Stimulated activated naive B cell treated with anti-CD40 and anti-IgM and Interleukin-4, amounts not matched to agents 10 μg/mL and 1 μg/mL and 100 μg/mL, for 72 hours (primary cell): ENCODE data around the gene ZDHHC18.
"Not testable (repeated sequence)": the region's sequence is repeated elsewhere in the genome, so short reads cannot be mapped to it uniquely, and the experiment has no call there.

Source experiments
- ATAC-seq, 2 donors: fragments of 150-1000 bp; cut with Tn5 transposase; replicated peaks; 2 replicates each; pipeline ENCODE4 v1.10.0; 2021; ENCODE audit warnings: moderate library complexity in 1 of 2
- DNase-seq: peaks from one replicate; pipeline ENCODE4 v3.0.0; 2021
- H3K27ac Mint-ChIP-seq: one replicate; pipeline ENCODE4 v1.8.0; 2022; ENCODE audit warnings: mild to moderate bottlenecking, mixed read lengths
- H3K27me3 Mint-ChIP-seq, 2 donors: one replicate each; pipeline ENCODE4 v1.8.0; 2022; ENCODE audit warnings: mixed read lengths in 2 of 2
- H3K36me3 Mint-ChIP-seq, 2 donors: one replicate each; pipeline ENCODE4 v1.8.0; 2022; ENCODE audit warnings: mixed read lengths in 2 of 2, mild to moderate bottlenecking in 1 of 2
- H3K4me1 Mint-ChIP-seq, 2 donors: one replicate each; pipeline ENCODE4 v1.8.0; 2022; ENCODE audit warnings: mixed read lengths in 2 of 2, mild to moderate bottlenecking in 1 of 2
- H3K4me3 Mint-ChIP-seq, 2 donors: one replicate each; pipeline ENCODE4 v1.8.0; 2022; ENCODE audit warnings: mild to moderate bottlenecking in 2 of 2, mixed read lengths in 2 of 2, moderate library complexity in 1 of 2
- H3K9me3 Mint-ChIP-seq, 2 donors: one replicate each; pipeline ENCODE4 v1.8.0; 2022; ENCODE audit warnings: mixed read lengths in 2 of 2, mild to moderate bottlenecking in 1 of 2

The ZDHHC18 gene

GRCh38 chr1:26832249-26832960 lies 5.9 kb downstream of the ZDHHC18 start:
- no peaks in the 10 kb centered on the region for H3K27me3 Mint-ChIP-seq
- H3K4me1 Mint-ChIP-seq: peaks cover 53 to 67% of the 10 kb centered on the region in 2 donors
- H3K27ac Mint-ChIP-seq: peak overlapping the region; percentile 56
- DNase-seq (no peak), ATAC-seq (no peak)
- no peaks in the 10 kb centered on the region for H3K9me3 Mint-ChIP-seq
- peaks cover 58 to 68% of the 10 kb centered on the region in 2 donors for H3K36me3 Mint-ChIP-seq
- no peak overlapping the region for H3K4me3 Mint-ChIP-seq

- Mint-ChIP-seq H3K9me3 (no peaks in the 10 kb centered on the region), H3K4me1 (peaks cover 49 to 56% of the 10 kb centered on the region in 2 donors), H3K36me3 (peaks cover 65 to 68% of the 10 kb centered on the region in 2 donors), H3K4me3 (peak overlapping the region; percentile 68 to 70), H3K27ac (peak overlapping the region; percentile 97), H3K27me3 (no peaks in the 10 kb centered on the region)
- ATAC-seq (peak; percentile 91 to 94), DNase-seq (peak; percentile 76)
Observed at GRCh38 chr1:26833432-26834405, 7.2 kb downstream of the ZDHHC18 start.

- ATAC-seq, H3K27ac Mint-ChIP-seq, H3K4me3 Mint-ChIP-seq, H3K27me3 Mint-ChIP-seq, H3K9me3 Mint-ChIP-seq, DNase-seq: not testable (repeated sequence)
- H3K36me3 Mint-ChIP-seq: peaks cover 53 to 61% of the 10 kb centered on the region in 2 donors
- H3K4me1 Mint-ChIP-seq: peaks cover 28 to 34% of the 10 kb centered on the region in 2 donors
Observed at GRCh38 chr1:26837665-26838064, 11.2 kb downstream of the ZDHHC18 start.

- DNase-seq (peak; percentile 66), ATAC-seq (peak; percentile 97 to 99)
- Mint-ChIP-seq H3K27ac (peak overlapping the region; percentile 84), H3K27me3 (no peaks in the 10 kb centered on the region), H3K36me3 (peaks cover 51% of the 10 kb centered on the region in 2 donors), H3K4me1 (peaks cover 21 to 24% of the 10 kb centered on the region in 2 donors), H3K9me3 (no peaks in the 10 kb centered on the region), H3K4me3 (peak overlapping the region in 1 of 2 donors; percentile 32)
Observed at GRCh38 chr1:26838474-26839338, 12.2 kb downstream of the ZDHHC18 start.

- Mint-ChIP-seq H3K4me3 (peak overlapping the region in 1 of 2 donors; percentile 32), H3K27ac (peak overlapping the region; percentile 84), H3K4me1 (peaks cover 14 to 17% of the 10 kb centered on the region in 2 donors), H3K27me3 (no peaks in the 10 kb centered on the region), H3K9me3 (no peaks in the 10 kb centered on the region), H3K36me3 (peaks cover 46 to 49% of the 10 kb centered on the region in 2 donors)
- ATAC-seq: peak; percentile 17 to 25
- no peak for DNase-seq
Observed at GRCh38 chr1:26839339-26839722, 12.8 kb downstream of the ZDHHC18 start.

GRCh38 chr1:26839779-26840178 lies 13.3 kb downstream of the ZDHHC18 start:
- no peak for DNase-seq
- peaks cover 13% of the 10 kb centered on the region in 2 donors for H3K4me1 Mint-ChIP-seq
- ATAC-seq: no peak
- H3K36me3 Mint-ChIP-seq: peaks cover 44 to 45% of the 10 kb centered on the region in 2 donors
- H3K27me3 Mint-ChIP-seq: no peaks in the 10 kb centered on the region
- no peaks in the 10 kb centered on the region for H3K9me3 Mint-ChIP-seq
- peak overlapping the region; percentile 84 for H3K27ac Mint-ChIP-seq
- no peak overlapping the region for H3K4me3 Mint-ChIP-seq

GRCh38 chr1:26844424-26845196 lies 18.1 kb downstream of the ZDHHC18 start:
- DNase-seq (no peak), ATAC-seq (no peak)
- Mint-ChIP-seq H3K4me3 (no peak overlapping the region), H3K27ac (no peak overlapping the region), H3K9me3 (no peaks in the 10 kb centered on the region), H3K27me3 (no peaks in the 10 kb centered on the region), H3K4me1 (peaks cover 0 to 2% of the 10 kb centered on the region in 2 donors), H3K36me3 (peaks cover 36 to 47% of the 10 kb centered on the region in 2 donors)

GRCh38 chr1:26847826-26848225 lies 21.3 kb downstream of the ZDHHC18 start:
- not testable (repeated sequence) for H3K27ac Mint-ChIP-seq, H3K9me3 Mint-ChIP-seq, DNase-seq, H3K4me3 Mint-ChIP-seq, H3K27me3 Mint-ChIP-seq, ATAC-seq, H3K4me1 Mint-ChIP-seq
- H3K36me3 Mint-ChIP-seq: peaks cover 50 to 63% of the 10 kb centered on the region in 2 donors

GRCh38 chr1:26848499-26848898 lies 22.0 kb downstream of the ZDHHC18 start:
- peak overlapping the region; percentile 51 for H3K27ac Mint-ChIP-seq

GRCh38 chr1:26848941-26849774 lies 22.7 kb downstream of the ZDHHC18 start:
- H3K27me3 Mint-ChIP-seq: no peaks in the 10 kb centered on the region
- no peak for DNase-seq
- peak overlapping the region; percentile 37 for H3K27ac Mint-ChIP-seq
- no peak overlapping the region for H3K4me3 Mint-ChIP-seq
- H3K4me1 Mint-ChIP-seq: peaks cover 0 to 4% of the 10 kb centered on the region in 2 donors
- peaks cover 52 to 72% of the 10 kb centered on the region in 2 donors for H3K36me3 Mint-ChIP-seq
- H3K9me3 Mint-ChIP-seq: no peaks in the 10 kb centered on the region
- ATAC-seq: no peak

More at GRCh38 chr1:26848499-26848898, 22.0 kb downstream of the ZDHHC18 start:
- Mint-ChIP-seq H3K36me3 (peaks cover 53 to 67% of the 10 kb centered on the region in 2 donors), H3K9me3 (no peaks in the 10 kb centered on the region), H3K4me3 (no peak overlapping the region), H3K4me1 (peaks cover 0 to 2% of the 10 kb centered on the region in 2 donors), H3K27me3 (no peaks in the 10 kb centered on the region)
- ATAC-seq (no peak), DNase-seq (no peak)

GRCh38 chr1:26851106-26851684 lies 24.7 kb downstream of the ZDHHC18 start:
- ATAC-seq (peak in 1 of 2 donors; percentile 34), DNase-seq (no peak)
- Mint-ChIP-seq H3K27me3 (no peaks in the 10 kb centered on the region), H3K27ac (no peak overlapping the region), H3K36me3 (peaks cover 66 to 76% of the 10 kb centered on the region in 2 donors), H3K9me3 (no peaks in the 10 kb centered on the region), H3K4me1 (peaks cover 0 to 4% of the 10 kb centered on the region in 2 donors), H3K4me3 (no peak overlapping the region)

- DNase-seq (no peak), ATAC-seq (no peak)
- H3K9me3 Mint-ChIP-seq: no peaks in the 10 kb centered on the region
- H3K36me3 Mint-ChIP-seq: peaks cover 59 to 77% of the 10 kb centered on the region in 2 donors
- H3K4me1 Mint-ChIP-seq: peaks cover 0 to 4% of the 10 kb centered on the region in 2 donors
- H3K27me3 Mint-ChIP-seq: no peaks in the 10 kb centered on the region
- H3K4me3 Mint-ChIP-seq: no peak overlapping the region
- H3K27ac Mint-ChIP-seq: peak overlapping the region; percentile 16
Observed at GRCh38 chr1:26852701-26853100, 26.2 kb downstream of the ZDHHC18 start.
